ENCODE data around the gene HK1. TPM values are rescaled to one million over a fixed set of nuclear protein-coding genes. Genes with fewer than 3 reads are reported as not detected.

HK1 gene
- total RNA-seq, 1 donor from 2014 or later: 182 TPM

GRCh38 chr10:69269761-69270160 is 8.5 kb upstream of the HK1 start:
- FAIRE-seq (peak; percentile 60), DNase-seq (ENCODE audit: low read depth) (peak; percentile 42)
- no peaks in the 10 kb centered on the region for H3K27me3 ChIP-seq (ENCODE audit: control insufficient read depth, insufficient read depth, low read length)
- H3K4me3 ChIP-seq (ENCODE audit: low read depth, low read length): no peak overlapping the region
- H3K36me3 ChIP-seq (ENCODE audit: control insufficient read depth, insufficient read depth, low read length): no peaks in the 10 kb centered on the region
- no peak for TF ChIP-seq CTCF (IDR thresholded peaks at IDR 0.05; ENCODE audit: insufficient read depth, low read length, severe bottlenecking)

GRCh38 chr10:69270990-69271389 is 7.3 kb upstream of the HK1 start:
- H3K4me3 ChIP-seq (ENCODE audit: low read depth, low read length): no peak overlapping the region
- no peak for DNase-seq (ENCODE audit: low read depth)
- FAIRE-seq: no peak
- H3K27me3 ChIP-seq (ENCODE audit: control insufficient read depth, insufficient read depth, low read length): no peaks in the 10 kb centered on the region
- no peak for TF ChIP-seq CTCF (IDR thresholded peaks at IDR 0.05; ENCODE audit: insufficient read depth, low read length, severe bottlenecking)
- no peaks in the 10 kb centered on the region for H3K36me3 ChIP-seq (ENCODE audit: control insufficient read depth, insufficient read depth, low read length)

GRCh38 chr10:69272624-69273023 is 5.7 kb upstream of the HK1 start:
- no peaks in the 10 kb centered on the region for H3K36me3 ChIP-seq (ENCODE audit: control insufficient read depth, insufficient read depth, low read length)

GRCh38 chr10:69275444-69275843 is 2.9 kb upstream of the HK1 start:
- FAIRE-seq: no peak
- no peaks in the 10 kb centered on the region for H3K36me3 ChIP-seq (ENCODE audit: control insufficient read depth, insufficient read depth, low read length)
- DNase-seq (ENCODE audit: low read depth): no peak
- H3K27me3 ChIP-seq (ENCODE audit: control insufficient read depth, insufficient read depth, low read length): no peaks in the 10 kb centered on the region
- TF ChIP-seq CTCF (IDR thresholded peaks at IDR 0.05; ENCODE audit: insufficient read depth, low read length, severe bottlenecking): no peak
- H3K4me3 ChIP-seq (ENCODE audit: low read depth, low read length): no peak overlapping the region

More at GRCh38 chr10:69272624-69273023, 5.7 kb upstream of the HK1 start:
- no peak for DNase-seq (ENCODE audit: low read depth)
- no peak for FAIRE-seq
- Histone ChIP-seq H3K27me3 (ENCODE audit: control insufficient read depth, insufficient read depth, low read length) (no peaks in the 10 kb centered on the region), H3K4me3 (ENCODE audit: low read depth, low read length) (no peak overlapping the region)
- TF ChIP-seq CTCF (IDR thresholded peaks at IDR 0.05; ENCODE audit: insufficient read depth, low read length, severe bottlenecking): no peak

- no peak for FAIRE-seq
- H3K27me3 ChIP-seq (ENCODE audit: control insufficient read depth, insufficient read depth, low read length): no peaks in the 10 kb centered on the region
- H3K4me3 ChIP-seq (ENCODE audit: low read depth, low read length): no peak overlapping the region
- TF ChIP-seq CTCF (IDR thresholded peaks at IDR 0.05; ENCODE audit: insufficient read depth, low read length, severe bottlenecking): no peak
- no peak for DNase-seq (ENCODE audit: low read depth)
- H3K36me3 ChIP-seq (ENCODE audit: control insufficient read depth, insufficient read depth, low read length): no peaks in the 10 kb centered on the region
Measured at GRCh38 chr10:69276503-69276902, 1.8 kb upstream of the HK1 start.

GRCh38 chr10:69279110-69279509 is 814 bp downstream of the HK1 start:
- no peaks in the 10 kb centered on the region for H3K36me3 ChIP-seq (ENCODE audit: control insufficient read depth, insufficient read depth, low read length)
- no peak for DNase-seq (ENCODE audit: low read depth)
- TF ChIP-seq CTCF (IDR thresholded peaks at IDR 0.05; ENCODE audit: insufficient read depth, low read length, severe bottlenecking): no peak
- no peak for FAIRE-seq
- H3K27me3 ChIP-seq (ENCODE audit: control insufficient read depth, insufficient read depth, low read length): no peaks in the 10 kb centered on the region
- no peak overlapping the region for H3K4me3 ChIP-seq (ENCODE audit: low read depth, low read length)
